Ishikawa (cell line): ENCODE data around the gene DOP1B.

Source experiments
- CEBPB ChIP-seq: IDR thresholded peaks from 2 replicates; pipeline ENCODE4 v1.6.1; 2012
- CREB1 ChIP-seq: IDR thresholded peaks from 2 replicates; pipeline ENCODE4 v1.6.1; 2012; ENCODE audit warnings: low read depth
- EGR1 ChIP-seq: IDR thresholded peaks from 2 replicates; pipeline ENCODE4 v1.6.1; 2012
- EP300 ChIP-seq: IDR thresholded peaks from 2 replicates; pipeline ENCODE4 v1.6.1; 2012; ENCODE audit warnings: borderline replicate concordance
- FOXM1 ChIP-seq: IDR thresholded peaks from 2 replicates; pipeline ENCODE4 v1.6.1; 2012; ENCODE audit warnings: low read depth, borderline replicate concordance
- MAX ChIP-seq: IDR thresholded peaks from 2 replicates; pipeline ENCODE4 v1.6.1; 2012
- NFIC ChIP-seq: IDR thresholded peaks from 2 replicates; pipeline ENCODE4 v1.6.1; 2012
- RAD21 ChIP-seq: IDR thresholded peaks from 2 replicates; pipeline ENCODE4 v1.6.1; 2012; ENCODE audit warnings: low read depth
- REST ChIP-seq: IDR thresholded peaks from 2 replicates; pipeline ENCODE4 v1.6.1; 2012; ENCODE audit warnings: low read depth, mild to moderate bottlenecking
- TAF1 ChIP-seq: IDR thresholded peaks from 2 replicates; pipeline ENCODE4 v1.6.1; 2012; ENCODE audit warnings: low read depth, mild to moderate bottlenecking
- TCF12 ChIP-seq: IDR thresholded peaks from 2 replicates; pipeline ENCODE4 v1.6.1; 2012; ENCODE audit warnings: low read depth
- TEAD4 ChIP-seq: IDR thresholded peaks from 2 replicates; pipeline ENCODE4 v1.6.1; 2012
- USF1 ChIP-seq: IDR thresholded peaks from 2 replicates; pipeline ENCODE4 v1.6.1; 2012
- YY1 ChIP-seq: IDR thresholded peaks from 2 replicates; pipeline ENCODE4 v1.6.1; 2012; ENCODE audit warnings: low read depth
- ZBTB7A ChIP-seq: IDR thresholded peaks from 2 replicates; pipeline ENCODE4 v1.6.1; 2012; ENCODE audit warnings: low read depth

DOP1B gene

GRCh38 chr21:36155603-36156338 is 853 bp upstream of the DOP1B start:
- TF ChIP-seq CEBPB (no peak), EP300 (peak; percentile 54), FOXM1 (no peak), TCF12 (peak; percentile 69; the same call in 1 of the 2 replicates), CREB1 (no peak), REST (no peak), RAD21 (no peak), ZBTB7A (peak; percentile 87), NFIC (no peak), TEAD4 (peak; percentile 10; the same call in 1 of the 2 replicates), YY1 (0 out of 2 replicates have a peak, but pooled peaks have one; percentile 29), USF1 (peak; percentile 82), MAX (peak; percentile 60), TAF1 (peak; percentile 71), EGR1 (no peak)

- TF ChIP-seq NFIC, result no peak
- TF ChIP-seq CEBPB, result no peak
- TF ChIP-seq TEAD4, result no peak
- TF ChIP-seq EP300, result no peak
- no peak for TF ChIP-seq MAX
- TF ChIP-seq TAF1, result peak; percentile 6; the same call in 1 of the 2 replicates
- TF ChIP-seq EGR1, result no peak
- TF ChIP-seq TCF12, result no peak
- no peak for TF ChIP-seq ZBTB7A
Observed at GRCh38 chr21:36156339-36156814, 247 bp upstream of the DOP1B start.

GRCh38 chr21:36159356-36159921 is 2.8 kb downstream of the DOP1B start:
- no peak for TF ChIP-seq FOXM1
- no peak for TF ChIP-seq EP300
- TF ChIP-seq TAF1, result no peak
- no peak for TF ChIP-seq YY1
- no peak for TF ChIP-seq CEBPB
- TF ChIP-seq USF1, result no peak

GRCh38 chr21:36160850-36161178 is 4.2 kb downstream of the DOP1B start:
- TF ChIP-seq NFIC (no peak), EP300 (no peak), CEBPB (no peak), EGR1 (no peak), USF1 (no peak), FOXM1 (no peak), TAF1 (no peak), TEAD4 (no peak), YY1 (no peak), CREB1 (no peak), REST (no peak), RAD21 (no peak), ZBTB7A (no peak), TCF12 (no peak), MAX (no peak)

- TF ChIP-seq FOXM1 (no peak), TEAD4 (no peak), MAX (no peak), REST (no peak), EP300 (no peak), NFIC (no peak), TAF1 (no peak), TCF12 (no peak), CREB1 (no peak), RAD21 (no peak), EGR1 (no peak), ZBTB7A (no peak)
Observed at GRCh38 chr21:36162631-36163030, 6.0 kb downstream of the DOP1B start.
